Transverse colon (tissue), 4 donors: ENCODE measurements around the gene CADPS. TPM values are rescaled to one million over a fixed set of nuclear protein-coding genes. Genes with fewer than 3 reads are reported as not detected.

Experiments used
- DNase-seq: peaks from one replicate; pipeline ENCODE4 v3.0.0-alpha.2; 2019
- H3K27ac ChIP-seq, 4 donors: fragments of 200-600 bp; sonication (generic); 2 replicates each; pipeline ENCODE4 v1.5.1; 2016 to 2018; ENCODE audit warnings: inconsistent platforms in 4 of 4
- H3K27me3 ChIP-seq: fragments of 200-600 bp; sonication (generic); 2 replicates; pipeline ENCODE4 v1.5.1; 2017; ENCODE audit warnings: inconsistent platforms
- H3K36me3 ChIP-seq, 4 donors: fragments of 200-600 bp; sonication (generic); 2 replicates each; pipeline ENCODE4 v1.5.1; 2017 to 2019; ENCODE audit warnings: inconsistent platforms in 4 of 4
- H3K4me1 ChIP-seq, 4 donors: fragments of 200-600 bp; sonication (generic); 2 replicates each; pipeline ENCODE4 v1.5.1; 2017 to 2020; ENCODE audit warnings: inconsistent platforms in 4 of 4
- H3K4me3 ChIP-seq, 4 donors: fragments of 200-600 bp; sonication (generic); 1 replicate in 1 of 4; 2 replicates in 3 of 4; pipeline versions ENCODE4 v1.5.1 to v1.6.1; 2017 to 2019; ENCODE audit warnings: inconsistent platforms in 4 of 4
- H3K9me3 ChIP-seq, 2 donors: fragments of 200-600 bp; sonication (generic); 2 replicates each; pipeline ENCODE4 v1.5.1; 2017 to 2019; ENCODE audit warnings: inconsistent platforms in 2 of 2
- EP300 ChIP-seq: sonication (generic); formaldehyde crosslinking; IDR thresholded peaks from one replicate; pipeline ENCODE4 v1.6.1; 2017; ENCODE audit warnings: antibody characterized with exemption, low read depth
- POLR2A ChIP-seq: fragments of 450-650 bp; IDR thresholded peaks from one replicate; pipeline ENCODE4 v1.6.1; 2016; ENCODE audit warnings: antibody characterized with exemption, mild to moderate bottlenecking, moderate library complexity
- POLR2AphosphoS5 ChIP-seq, 3 donors: sonication (generic); formaldehyde crosslinking; IDR thresholded peaks; one replicate each; pipeline ENCODE4 v1.6.1; 2016; ENCODE audit warnings: antibody characterized with exemption in 3 of 3
- WGBS, 2 donors: methylation state at CpG; one replicate each; pipeline ENCODE4 v1.1.5; 2018; ENCODE audit warnings: low coverage in 1 of 2; 5-methylcytosine and 5-hydroxymethylcytosine counted together
- in situ Hi-C, 4 donors: fragments of 200-750 bp; cut with MboI; loops; one replicate each; pipeline versions ENCODE4 v1.15.0 to v1.15.1; 2017; ENCODE audit warnings: low sequenced_read_pairs in 3 of 4, low pct_ligation_motif_present in 1 of 4, low pct_unique_long_range_greater_than_20kb in 1 of 4
- intact Hi-C: fragments of 100-400 bp; cut with DNase I; formaldehyde crosslinking; loops from one replicate; pipeline ENCODE4 v1.15.1; 2023; ENCODE audit warnings: low total_unique reads
- total RNA-seq, 4 donors: library from RNA; depleted of rRNA; stranded (reverse); fragments of >200 nt; gene quantifications; one replicate each; pipeline ENCODE4 v1.1.0, GENCODE V29; 2016
- TF ChIP-seq, protein P1 (sequence below), 5 experiments: fragments of 200-600 bp in 3 of 5; fragments of 450-650 bp in 2 of 5; sonication (generic) in 3 of 5; IDR thresholded peaks; 1 replicate in 2 of 5; 2 replicates in 3 of 5; pipeline ENCODE4 v1.5.1; 2016 to 2017; ENCODE audit warnings: antibody characterized with exemption in 5 of 5, inconsistent platforms in 3 of 5, mild to moderate bottlenecking in 2 of 5, moderate library complexity in 1 of 5

The CADPS gene
- total RNA-seq, 4 donors from 2014 or later = 1.9 to 22.7 (median 8.9) TPM

DNA sequence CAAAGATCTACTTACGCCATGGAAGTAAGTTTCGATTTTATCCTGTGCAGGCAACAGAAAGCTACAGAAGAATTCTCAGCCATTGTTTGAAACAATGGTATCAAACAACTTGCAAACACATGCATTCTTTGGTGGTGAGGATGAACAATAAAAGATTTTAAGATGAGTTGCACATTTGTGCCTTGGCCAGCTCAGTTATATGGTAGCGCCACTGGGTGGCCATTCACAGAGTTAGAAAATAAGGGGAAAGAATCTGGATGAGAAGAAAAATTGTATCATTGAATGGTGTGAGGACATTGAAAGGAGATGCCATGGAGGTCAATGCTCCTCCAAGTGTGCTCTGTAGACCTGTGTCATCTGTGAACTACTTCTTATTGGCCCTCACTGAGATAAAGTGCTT, 11.6 kb downstream of the CADPS start:
- H3K4me1 ChIP-seq = no peaks in the 10 kb centered on the region
- DNase-seq = no peak
- in situ Hi-C loops = no loop called here
- H3K36me3 ChIP-seq = no peaks in the 10 kb centered on the region
- TF ChIP-seq POLR2A (no peak), EP300 (no peak), POLR2AphosphoS5 (IDR thresholded peaks at IDR 0.05) (no peak)
- TF ChIP-seq, protein P1, sequence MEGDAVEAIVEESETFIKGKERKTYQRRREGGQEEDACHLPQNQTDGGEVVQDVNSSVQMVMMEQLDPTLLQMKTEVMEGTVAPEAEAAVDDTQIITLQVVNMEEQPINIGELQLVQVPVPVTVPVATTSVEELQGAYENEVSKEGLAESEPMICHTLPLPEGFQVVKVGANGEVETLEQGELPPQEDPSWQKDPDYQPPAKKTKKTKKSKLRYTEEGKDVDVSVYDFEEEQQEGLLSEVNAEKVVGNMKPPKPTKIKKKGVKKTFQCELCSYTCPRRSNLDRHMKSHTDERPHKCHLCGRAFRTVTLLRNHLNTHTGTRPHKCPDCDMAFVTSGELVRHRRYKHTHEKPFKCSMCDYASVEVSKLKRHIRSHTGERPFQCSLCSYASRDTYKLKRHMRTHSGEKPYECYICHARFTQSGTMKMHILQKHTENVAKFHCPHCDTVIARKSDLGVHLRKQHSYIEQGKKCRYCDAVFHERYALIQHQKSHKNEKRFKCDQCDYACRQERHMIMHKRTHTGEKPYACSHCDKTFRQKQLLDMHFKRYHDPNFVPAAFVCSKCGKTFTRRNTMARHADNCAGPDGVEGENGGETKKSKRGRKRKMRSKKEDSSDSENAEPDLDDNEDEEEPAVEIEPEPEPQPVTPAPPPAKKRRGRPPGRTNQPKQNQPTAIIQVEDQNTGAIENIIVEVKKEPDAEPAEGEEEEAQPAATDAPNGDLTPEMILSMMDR (IDR thresholded peaks at IDR 0.05) = no peak
- H3K4me3 ChIP-seq = no peak overlapping the region
- H3K27ac ChIP-seq = no peak overlapping the region
- H3K9me3 ChIP-seq = no peaks in the 10 kb centered on the region
- intact Hi-C loops = no loop called here
- no peaks in the 10 kb centered on the region for H3K27me3 ChIP-seq
- WGBS, 2 donors = 73 to 89% methylated on average over 2 to 3 of the region's 3 CpGs

DNA sequence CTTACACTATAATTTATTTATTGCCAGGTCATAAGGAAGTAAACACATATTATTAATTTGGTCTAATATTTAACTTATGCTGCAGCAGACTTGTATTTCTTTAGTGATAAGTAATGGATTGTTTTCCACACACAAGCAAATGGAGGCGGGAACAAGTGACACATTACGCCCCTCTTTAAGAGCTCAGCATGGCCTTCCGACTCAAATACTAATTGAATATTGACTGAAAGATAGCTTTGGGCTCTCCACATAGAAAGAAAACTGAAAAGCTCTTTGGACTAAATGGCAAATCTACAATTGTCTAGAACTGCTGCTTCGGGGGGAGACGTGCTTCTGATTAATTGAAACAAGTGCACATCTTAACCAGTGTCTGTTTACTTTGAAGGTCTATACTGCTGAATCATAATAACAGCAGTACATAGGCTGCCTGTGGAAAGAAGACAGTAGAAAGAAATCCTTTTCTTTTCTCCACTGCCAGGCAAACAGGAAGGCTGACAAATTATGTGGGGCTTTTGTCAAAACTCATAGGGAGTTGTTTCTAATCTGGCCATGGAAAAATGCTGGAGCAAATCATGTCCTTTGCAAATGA, 15.9 kb downstream of the CADPS start:
- H3K27ac ChIP-seq = no peak overlapping the region
- H3K27me3 ChIP-seq = no peaks in the 10 kb centered on the region
- in situ Hi-C loops = no loop called here
- intact Hi-C loops = no loop called here
- no peaks in the 10 kb centered on the region for H3K4me1 ChIP-seq
- no peaks in the 10 kb centered on the region for H3K9me3 ChIP-seq
- no peak for DNase-seq
- H3K36me3 ChIP-seq = no peaks in the 10 kb centered on the region
- H3K4me3 ChIP-seq = no peak overlapping the region
- TF ChIP-seq POLR2AphosphoS5 (IDR thresholded peaks at IDR 0.05) (no peak), EP300 (no peak), POLR2A (no peak)
- TF ChIP-seq, protein P1 (IDR thresholded peaks at IDR 0.05) = no peak
- 90 to 91% methylated on average over 2 to 5 of the region's 5 CpGs for WGBS, 2 donors

DNA sequence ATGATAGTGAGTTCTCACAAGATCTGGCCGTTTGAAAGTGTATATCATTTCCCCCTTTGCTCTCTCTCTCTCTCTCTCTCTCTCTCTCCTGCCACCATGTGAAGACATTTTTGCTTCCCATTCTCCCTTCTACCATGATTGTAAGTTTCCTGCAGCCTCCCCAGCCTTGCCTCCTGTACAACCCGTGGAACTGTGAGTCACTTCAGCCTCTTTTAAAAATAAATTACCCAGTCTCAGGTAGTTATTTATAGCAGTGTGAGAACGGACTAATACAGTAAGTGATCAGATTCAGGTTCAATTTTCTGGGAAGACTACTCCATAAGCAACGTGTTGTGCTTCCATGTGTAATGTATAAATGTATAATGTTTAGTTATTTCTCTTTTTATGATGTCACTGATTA, 29.2 kb downstream of the CADPS start:
- Histone ChIP-seq H3K27me3 (no peaks in the 10 kb centered on the region), H3K9me3 (no peaks in the 10 kb centered on the region), H3K36me3 (no peaks in the 10 kb centered on the region), H3K27ac (no peak overlapping the region), H3K4me1 (no peaks in the 10 kb centered on the region), H3K4me3 (no peak overlapping the region)
- intact Hi-C loops (no loop called here), in situ Hi-C loops (no loop called here)
- WGBS, 2 donors = 46 to 51% methylated on average over 4 of the region's 4 CpGs
- DNase-seq = no peak
- TF ChIP-seq POLR2A = no peak
- TF ChIP-seq EP300 = no peak
- TF ChIP-seq, protein P1 (IDR thresholded peaks at IDR 0.05) = no peak
- no peak for TF ChIP-seq POLR2AphosphoS5 (IDR thresholded peaks at IDR 0.05)

DNA sequence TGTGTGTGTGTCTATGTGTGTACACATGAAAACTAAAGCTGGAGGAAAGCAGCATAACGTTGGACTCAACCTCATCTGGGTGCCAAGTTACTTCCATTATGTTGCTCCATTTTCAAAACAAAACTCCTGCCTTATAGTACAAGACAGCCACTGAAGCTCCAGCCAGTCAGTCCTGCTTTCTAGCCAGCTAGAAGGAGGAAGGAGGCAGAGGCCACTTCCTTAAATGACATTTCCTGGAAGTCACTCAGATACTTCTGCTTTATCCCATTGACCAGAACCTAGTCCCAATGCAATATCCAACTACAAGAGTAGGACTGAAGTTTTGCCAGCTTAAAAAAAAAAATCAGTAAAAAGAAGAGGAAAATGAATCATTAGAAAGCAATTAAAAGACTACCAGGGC, 31.7 kb downstream of the CADPS start:
- intact Hi-C loops (no loop called here), in situ Hi-C loops (no loop called here)
- no peak overlapping the region for H3K27ac ChIP-seq
- DNase-seq = no peak
- no peaks in the 10 kb centered on the region for H3K9me3 ChIP-seq
- no peaks in the 10 kb centered on the region for H3K36me3 ChIP-seq
- H3K4me1 ChIP-seq = no peaks in the 10 kb centered on the region
- WGBS, 2 donors = 40 to 51% methylated on average over 1 of the region's 1 CpG
- TF ChIP-seq POLR2AphosphoS5 (IDR thresholded peaks at IDR 0.05) (no peak), POLR2A (no peak), EP300 (no peak)
- TF ChIP-seq, protein P1 (IDR thresholded peaks at IDR 0.05) = no peak
- H3K27me3 ChIP-seq = no peaks in the 10 kb centered on the region
- H3K4me3 ChIP-seq = no peak overlapping the region
